Motor neuron (in vitro differentiated cells): ENCODE measurements around the gene DUSP3. TPM values are rescaled to one million over a fixed set of nuclear protein-coding genes. Genes with fewer than 3 reads are reported as not detected.

Experiments used
- ATAC-seq, 8 experiments: fragments of 200-7000 bp; cut with Tn5 transposase; replicated peaks in 6 of 8; 2 replicates each; pipeline ENCODE4 v1.8.0; 2021; ENCODE audit warnings: mild to moderate bottlenecking in 8 of 8, moderate library complexity in 8 of 8
- H3K27ac ChIP-seq, 2 donors: fragments of 250-450 bp; sonication (Bioruptor Pico); 2 replicates each; pipeline ENCODE4 v1.9.0; 2021; ENCODE audit warnings: antibody characterized with exemption in 2 of 2, mild to moderate bottlenecking in 2 of 2, moderate library complexity in 1 of 2
- H3K4me1 ChIP-seq, 2 donors: fragments of 250-450 bp; sonication (Bioruptor Pico); replicated peaks in 1 of 2; 2 replicates each; pipeline ENCODE4 v1.6.1; 2021; ENCODE audit warnings: antibody characterized with exemption in 2 of 2, mild to moderate bottlenecking in 2 of 2, moderate library complexity in 1 of 2
- H3K4me3 ChIP-seq, 5 donors: fragments of 250-450 bp; sonication (Bioruptor Pico); 2 replicates each; pipeline ENCODE4 v1.9.0; 2021; ENCODE audit warnings: antibody characterized with exemption in 5 of 5, mild to moderate bottlenecking in 5 of 5, moderate library complexity in 4 of 5
- WGBS, 10 experiments: fragments of 450-650 bp; shearing (Covaris generic); methylation state at CpG; one replicate each; pipeline ENCODE4 v1.0.0; 2022; 5-methylcytosine and 5-hydroxymethylcytosine counted together
- in situ Hi-C, 9 experiments: fragments of 400-800 bp; cut with MboI; loops; one replicate each; pipeline ENCODE4 v1.15.0; 2021; ENCODE audit warnings: low sequenced_read_pairs in 9 of 9, low pct_unique_long_range_greater_than_20kb in 2 of 9; ENCODE audit not compliant: unreplicated experiment in 9 of 9
- total RNA-seq, 8 experiments: library from RNA; unstranded; fragments of 300-600 nt; gene quantifications; 2 replicates each; pipeline versions ENCODE4 v1.2.3 to v1.2.4, GENCODE V29; 2022

Gene DUSP3
- total RNA-seq, 8 experiments from 2014 or later: 18.6 to 58.2 (median 25.3) TPM

DNA sequence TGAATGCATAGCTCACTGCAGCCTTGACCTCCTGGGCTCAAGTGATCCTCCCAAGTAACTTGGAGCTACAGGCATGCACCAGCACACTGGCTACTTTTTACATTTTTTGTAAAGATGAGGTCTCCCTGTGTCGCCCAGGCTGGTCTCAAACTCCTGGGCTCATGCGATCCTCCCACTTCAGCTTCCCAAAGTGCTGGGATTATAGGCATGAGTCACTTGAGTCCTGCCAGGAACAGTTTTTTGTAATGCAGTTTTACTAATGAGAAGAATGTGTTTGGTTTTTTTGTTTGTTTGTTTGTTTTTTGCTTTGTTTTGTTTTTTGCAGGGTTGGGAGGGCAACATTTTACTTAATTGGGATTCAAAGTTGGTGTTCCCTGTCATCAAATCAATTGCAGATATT lies 42.4 kb downstream of the DUSP3 start:
- peak in 2 of 8 experiments; percentile 41 to 78 for ATAC-seq
- Histone ChIP-seq H3K4me1 (peaks cover 2 to 4% of the 10 kb centered on the region in 2 donors), H3K27ac (no peak overlapping the region), H3K4me3 (no peak overlapping the region)
- 25 to 86% (median 62%) methylated on average over 1 to 2 of the region's 2 CpGs; no CpG with 5 or more reads in 4 of the 10 experiments for WGBS, 10 experiments
- in situ Hi-C loops: no loop called here

DNA sequence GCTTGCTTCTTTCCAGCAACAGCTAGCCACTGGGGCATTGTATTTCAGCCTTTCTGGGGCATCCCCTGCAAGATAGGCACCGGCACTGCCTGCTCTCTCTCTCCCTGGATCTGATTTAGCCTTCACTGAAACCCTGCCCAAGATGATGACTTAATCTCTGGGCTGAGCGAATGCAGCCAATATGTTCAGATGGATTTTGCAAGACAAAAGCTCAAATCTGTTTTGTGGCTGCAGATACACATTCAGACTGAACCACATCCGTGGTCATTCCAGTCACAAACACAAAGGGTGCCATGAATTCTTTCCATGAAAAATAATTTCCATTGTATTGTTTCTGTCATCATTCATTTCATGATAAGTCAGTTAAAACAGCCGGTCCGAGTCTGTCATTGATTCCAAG lies 44.4 kb downstream of the DUSP3 start:
- peak in 6 of 8 experiments; percentile 59 to 82 (median 74) for ATAC-seq
- no peak overlapping the region for H3K27ac ChIP-seq

DNA sequence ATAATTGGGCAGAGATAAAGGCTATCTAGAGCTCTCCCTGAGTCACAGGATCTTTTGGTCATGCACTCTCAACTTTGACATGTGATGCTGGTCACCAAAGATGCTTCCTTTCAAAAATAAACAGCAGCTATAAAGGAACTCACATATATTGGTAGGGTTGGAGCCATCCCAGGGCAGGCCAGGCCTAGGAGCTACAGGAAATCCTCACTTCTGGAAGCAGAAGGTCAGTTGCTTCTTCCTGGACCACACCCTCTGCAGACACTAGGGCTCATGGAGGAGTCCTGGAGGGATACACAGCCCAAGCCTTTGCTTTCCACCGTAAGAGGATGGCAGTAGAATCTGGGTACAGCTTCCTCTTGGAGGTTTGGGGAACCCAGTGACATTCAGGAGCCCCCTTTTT lies 44.8 kb downstream of the DUSP3 start:
- H3K27ac ChIP-seq: no peak overlapping the region
- in situ Hi-C loops: no loop called here
- peak in 5 of 8 experiments; percentile 11 to 40 (median 38) for ATAC-seq

More for the DNA sequence above, 44.4 kb downstream of the DUSP3 start:
- Histone ChIP-seq H3K4me1 (peaks cover 2 to 4% of the 10 kb centered on the region in 2 donors), H3K4me3 (no peak overlapping the region)
- 0 to 92% (median 51%) methylated on average over 2 to 5 of the region's 5 CpGs for WGBS, 10 experiments
- in situ Hi-C loops: no loop called here

DNA sequence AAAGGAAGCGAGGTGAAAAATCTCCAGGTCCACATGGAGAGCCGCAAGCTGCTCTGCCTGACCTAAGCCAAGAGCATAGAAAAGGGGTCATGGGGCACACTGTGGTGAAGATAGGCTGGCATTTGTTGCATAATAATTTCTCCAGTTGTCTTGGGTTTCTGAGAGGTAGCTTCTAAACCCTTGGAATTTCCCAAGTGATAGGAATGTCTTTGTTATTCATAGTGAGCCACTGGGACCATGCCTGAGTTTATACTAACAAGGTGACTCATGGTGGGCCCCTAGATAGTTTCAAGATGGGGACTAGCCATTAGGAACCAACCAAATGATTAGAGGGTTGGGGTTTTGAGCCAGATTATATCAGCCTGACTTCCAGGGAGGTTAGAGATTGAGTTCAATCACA lies 45.8 kb downstream of the DUSP3 start:
- Histone ChIP-seq H3K4me1 (peaks cover 2 to 4% of the 10 kb centered on the region in 2 donors), H3K4me3 (no peak overlapping the region), H3K27ac (no peak overlapping the region)
- WGBS, 10 experiments: 0 to 100% (median 85%) methylated on average over 1 to 2 of the region's 2 CpGs; no CpG with 5 or more reads in 4 of the 10 experiments
- peak in 1 of 8 experiments; percentile 30 for ATAC-seq
- in situ Hi-C loops: no loop called here

More for the DNA sequence above, 44.8 kb downstream of the DUSP3 start:
- no peak overlapping the region for H3K4me3 ChIP-seq
- H3K4me1 ChIP-seq: peaks cover 2 to 4% of the 10 kb centered on the region in 2 donors
- 0 to 80% methylated on average over 1 of the region's 1 CpG; no CpG with 5 or more reads in 8 of the 10 experiments for WGBS, 10 experiments

DNA sequence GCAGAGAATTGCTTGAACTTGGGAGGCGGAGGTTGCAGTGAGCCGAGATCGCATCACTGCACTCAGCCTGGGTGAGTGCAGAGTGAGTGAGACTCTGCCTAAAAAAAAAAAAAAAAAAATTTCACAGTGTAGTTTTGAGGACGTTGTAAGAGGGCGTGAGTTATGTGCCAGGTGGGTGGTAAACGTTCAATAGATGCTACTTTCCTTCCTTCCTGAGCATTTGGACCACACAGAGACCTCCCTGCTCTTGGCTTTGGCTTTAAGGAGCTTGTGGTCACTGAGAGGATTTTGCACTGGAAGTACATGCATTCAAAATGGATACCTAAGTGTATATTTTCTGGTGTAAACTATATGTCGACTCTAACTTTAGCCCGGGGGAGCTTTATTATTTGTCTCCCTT lies 50.7 kb downstream of the DUSP3 start:
- in situ Hi-C loops: no loop called here
- Histone ChIP-seq H3K4me3 (no peak overlapping the region), H3K27ac (no peak overlapping the region), H3K4me1 (peaks cover 8 to 12% of the 10 kb centered on the region in 2 donors)
- ATAC-seq: no peak
- 63 to 100% (median 83%) methylated on average over 2 to 8 of the region's 8 CpGs; no CpG with 5 or more reads in 1 of the 10 experiments for WGBS, 10 experiments

DNA sequence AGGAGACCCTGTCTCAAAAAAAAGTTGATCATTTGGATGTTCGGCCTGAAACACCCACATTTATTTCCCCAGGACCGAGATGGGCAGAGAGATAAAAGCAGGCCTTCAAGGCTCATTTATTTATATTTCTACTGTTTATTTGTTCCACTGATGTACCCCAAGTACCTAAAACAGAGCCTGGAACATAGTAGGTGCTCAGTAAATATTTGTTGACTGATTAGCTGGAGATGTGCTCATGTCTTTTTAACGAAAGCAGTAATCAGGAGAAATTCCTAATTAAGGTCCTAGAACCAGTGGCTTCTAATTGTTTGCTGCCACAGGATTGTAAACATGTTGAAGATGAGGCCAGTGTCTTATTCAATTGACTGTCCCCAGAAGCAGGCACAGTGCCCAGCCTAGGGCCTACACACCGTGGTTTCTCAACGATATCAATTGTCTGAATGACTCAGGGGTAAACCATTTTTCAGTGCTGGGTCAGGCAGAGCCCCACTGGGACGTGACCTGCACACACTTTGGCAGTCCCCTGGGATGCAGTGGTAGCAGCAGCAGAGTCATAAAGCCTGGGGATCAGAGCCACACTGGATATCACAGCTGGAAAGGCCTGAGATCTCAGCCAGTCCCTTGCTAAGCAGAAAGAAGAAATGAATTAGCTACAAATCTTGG lies 54.9 kb downstream of the DUSP3 start:
- peaks cover 15 to 25% of the 10 kb centered on the region in 2 donors for H3K4me1 ChIP-seq
- 26 to 100% (median 57%) methylated on average over 1 to 6 of the region's 6 CpGs; no CpG with 5 or more reads in 1 of the 10 experiments for WGBS, 10 experiments
- H3K4me3 ChIP-seq: no peak overlapping the region
- in situ Hi-C loops: no loop called here
- peak overlapping the region in 1 of 2 donors; percentile 33 for H3K27ac ChIP-seq
- ATAC-seq: peak in 5 of 8 experiments; percentile 48 to 78 (median 61)

DNA sequence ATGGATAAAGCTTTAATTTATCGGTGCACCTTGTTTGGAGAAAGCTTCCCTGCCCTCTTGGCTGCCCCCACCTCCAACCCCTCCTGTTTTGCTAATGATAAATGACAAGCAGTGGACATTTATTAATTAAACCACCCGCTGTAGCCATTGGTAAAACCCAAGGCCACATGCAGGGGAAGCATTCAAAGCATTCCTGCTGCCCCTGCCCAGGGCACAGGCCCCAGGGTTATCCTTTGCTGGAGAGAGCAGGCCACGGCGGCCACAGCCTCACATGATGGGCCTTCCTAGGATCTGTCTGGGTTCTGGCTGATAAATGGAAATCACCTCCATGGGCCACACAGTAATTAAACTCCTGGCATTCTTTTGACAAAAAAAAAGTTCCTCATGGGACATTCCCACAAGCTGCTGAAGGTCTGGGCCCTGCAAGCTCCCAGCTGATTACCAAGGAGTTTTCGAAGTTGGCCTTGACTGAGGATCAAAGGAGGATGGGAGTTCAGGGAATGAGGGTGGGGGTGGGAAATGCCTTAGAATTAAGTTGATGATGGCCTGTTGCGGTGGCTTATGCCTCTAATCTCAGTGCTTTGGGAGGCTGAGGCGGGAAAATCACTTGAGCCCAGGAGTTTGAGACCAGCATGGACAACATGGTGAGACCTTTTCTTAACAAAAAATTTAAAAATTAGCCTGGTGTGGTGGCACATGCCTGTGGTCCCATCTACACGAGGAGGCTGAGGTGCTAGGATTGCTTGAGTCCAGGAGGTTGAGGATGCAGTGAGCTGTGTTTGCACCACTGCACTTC lies 55.7 kb downstream of the DUSP3 start:
- no peak overlapping the region for H3K4me3 ChIP-seq
- in situ Hi-C loops: no loop called here
- H3K27ac ChIP-seq: no peak overlapping the region
- 58 to 90% (median 69%) methylated on average over 1 to 7 of the region's 8 CpGs; no CpG with 5 or more reads in 3 of the 10 experiments for WGBS, 10 experiments
- no peak for ATAC-seq
- peaks cover 15 to 25% of the 10 kb centered on the region in 2 donors for H3K4me1 ChIP-seq

DNA sequence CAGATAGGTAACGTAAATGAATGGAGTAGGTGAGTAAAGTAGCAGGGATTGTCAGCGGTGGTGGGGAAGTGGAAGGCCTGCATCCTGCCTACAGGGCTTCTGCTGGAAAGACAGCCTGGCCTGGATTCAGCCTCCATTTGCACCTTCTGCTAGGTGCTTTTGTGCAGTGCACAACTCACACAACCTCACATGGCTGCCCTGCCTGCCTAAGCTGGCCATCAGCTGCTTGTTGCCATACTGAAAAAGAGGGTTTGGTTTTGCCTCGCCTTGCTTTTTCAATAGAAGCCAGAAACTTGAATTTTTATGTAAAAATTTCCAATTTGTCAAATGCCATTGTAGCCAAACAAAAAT lies 56.5 kb downstream of the DUSP3 start:
- H3K27ac ChIP-seq: no peak overlapping the region
- 75 to 100% (median 94%) methylated on average over 1 to 2 of the region's 3 CpGs; no CpG with 5 or more reads in 4 of the 10 experiments for WGBS, 10 experiments

DNA sequence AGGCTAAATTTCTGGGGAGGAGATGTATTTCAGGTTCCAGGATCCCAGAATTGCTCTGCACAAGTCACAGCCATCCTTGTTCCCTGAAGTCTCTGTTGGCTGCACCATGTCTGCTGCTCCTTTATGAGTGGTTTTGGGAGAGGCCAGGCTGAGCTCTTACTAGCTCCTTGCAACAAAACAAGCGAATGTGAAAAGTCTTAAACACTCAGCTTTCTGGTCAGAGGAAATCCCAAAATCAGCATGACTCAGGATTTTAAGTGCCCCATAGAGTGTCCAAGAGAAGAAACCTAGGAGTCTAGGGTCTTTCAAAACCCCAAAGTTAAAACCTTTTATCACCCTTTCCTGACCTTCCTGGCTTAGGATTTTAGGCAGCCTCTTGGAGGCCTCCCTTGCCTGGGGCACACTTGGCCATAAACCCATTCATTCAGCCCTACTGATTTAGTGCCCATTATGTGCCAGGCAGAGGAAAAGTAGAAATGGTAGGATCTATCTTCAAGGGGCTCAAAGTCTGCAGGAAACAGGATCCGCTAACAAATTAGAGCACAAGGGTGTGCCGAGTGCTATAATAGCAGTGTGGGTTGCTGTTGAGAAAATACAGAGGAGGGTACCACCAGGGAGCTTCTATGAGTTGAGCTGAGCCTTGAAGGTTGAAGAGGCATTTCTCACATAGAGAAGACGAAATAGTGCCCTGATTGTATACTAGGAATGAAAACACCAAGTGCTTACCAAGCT lies 57.1 kb downstream of the DUSP3 start:
- in situ Hi-C loops: no loop called here
- no peak for ATAC-seq
- no peak overlapping the region for H3K4me3 ChIP-seq
- 30 to 100% (median 93%) methylated on average over 1 to 4 of the region's 4 CpGs; no CpG with 5 or more reads in 1 of the 10 experiments for WGBS, 10 experiments
- peaks cover 15 to 25% of the 10 kb centered on the region in 2 donors for H3K4me1 ChIP-seq
- H3K27ac ChIP-seq: no peak overlapping the region

More for the DNA sequence above, 56.5 kb downstream of the DUSP3 start:
- no peak overlapping the region for H3K4me3 ChIP-seq
- ATAC-seq: no peak
- in situ Hi-C loops: no loop called here
- peaks cover 15 to 25% of the 10 kb centered on the region in 2 donors for H3K4me1 ChIP-seq

DNA sequence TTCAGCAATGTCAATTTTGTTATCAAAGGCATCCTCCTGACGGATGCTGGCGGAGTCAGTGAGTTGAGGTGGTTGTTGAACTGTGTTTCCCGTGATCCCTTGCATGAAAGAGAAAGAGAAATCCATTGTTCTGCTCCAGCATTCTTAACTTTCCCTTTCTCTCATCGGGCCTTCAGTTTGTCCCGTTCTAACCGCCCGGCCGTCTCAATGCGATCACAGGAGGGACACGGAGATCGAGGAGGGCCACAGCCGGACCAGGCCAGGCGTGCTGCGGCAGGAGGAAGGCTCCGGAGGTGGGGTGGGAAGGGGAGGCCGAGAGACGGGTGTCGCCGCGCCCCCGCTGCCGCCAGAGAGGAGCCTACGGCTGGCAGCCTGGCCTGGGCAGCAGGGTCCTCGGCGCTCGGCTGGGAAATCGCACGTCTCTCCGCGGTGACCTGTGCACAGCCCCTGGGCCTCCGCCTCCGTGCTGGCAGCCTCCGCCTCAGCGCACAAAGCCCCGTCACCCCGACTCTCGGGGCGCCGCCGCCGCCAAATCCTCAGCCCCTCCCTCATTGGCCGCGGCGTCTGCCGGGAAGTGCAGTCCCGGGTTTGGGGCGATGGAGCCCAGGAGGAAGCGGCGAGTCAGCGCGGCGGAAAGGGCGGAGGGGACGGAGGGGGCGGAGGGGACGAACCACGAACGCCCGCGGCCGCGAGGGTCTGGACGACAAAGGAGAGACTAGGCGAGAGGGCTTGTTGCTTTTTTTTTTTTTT lies 58.3 kb downstream of the DUSP3 start:
- peak; percentile 82 to 97 (median 90) for ATAC-seq
- WGBS, 10 experiments: 8 to 59% (median 22%) methylated on average over 3 to 15 of the region's 64 CpGs; no CpG with 5 or more reads in 4 of the 10 experiments
- in situ Hi-C loops: no loop called here

DNA sequence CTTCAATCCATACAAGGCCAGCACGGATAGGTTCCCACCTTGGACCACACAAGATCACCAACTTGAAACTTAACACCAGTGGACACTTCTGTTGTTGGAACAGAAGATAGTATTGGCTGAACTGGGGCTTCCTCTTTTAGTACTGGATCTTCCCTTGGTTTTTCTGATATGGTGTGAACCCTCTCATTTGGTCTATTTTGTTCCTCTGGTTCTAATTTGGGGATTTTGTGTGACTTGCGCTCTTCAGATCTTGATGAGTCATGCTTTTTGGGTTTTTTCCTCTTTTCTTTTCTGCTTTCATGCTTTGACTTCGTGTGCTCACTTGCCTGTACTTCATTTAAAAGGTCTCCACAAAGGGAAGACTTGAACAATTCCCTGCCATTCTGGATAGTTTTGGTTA lies 59.2 kb downstream of the DUSP3 start:
- Histone ChIP-seq H3K4me3 (no peak overlapping the region), H3K27ac (no peak overlapping the region), H3K4me1 (peaks cover 15 to 23% of the 10 kb centered on the region in 2 donors)
- ATAC-seq: no peak
- in situ Hi-C loops: no loop called here
- WGBS, 10 experiments: 20 to 100% (median 84%) methylated on average over 1 to 3 of the region's 3 CpGs; no CpG with 5 or more reads in 1 of the 10 experiments

More for the DNA sequence above, 58.3 kb downstream of the DUSP3 start:
- Histone ChIP-seq H3K4me3 (peak overlapping the region; percentile 31 to 41 (median 34)), H3K4me1 (peaks cover 15 to 25% of the 10 kb centered on the region in 2 donors), H3K27ac (peak overlapping the region; percentile 22 to 81)

DNA sequence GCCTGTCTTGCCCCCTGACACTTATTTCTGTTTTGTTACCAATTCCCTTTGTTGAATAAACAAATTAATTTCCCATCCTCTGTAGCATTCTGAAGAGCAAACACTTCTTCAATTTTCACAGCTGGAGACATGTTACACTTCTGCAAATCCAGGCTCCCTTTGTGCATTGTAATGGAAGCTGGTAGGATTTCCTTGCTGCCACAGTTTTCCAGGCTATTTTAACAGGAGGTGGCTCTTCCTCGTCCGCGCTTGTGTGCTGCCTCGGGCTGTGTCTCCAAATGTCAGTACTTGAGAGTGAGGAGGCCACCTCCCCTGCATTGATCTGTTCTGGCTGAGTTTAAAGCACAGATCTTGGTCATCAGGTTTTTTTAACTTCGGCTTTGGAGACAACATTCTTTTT lies 60.2 kb downstream of the DUSP3 start:
- 55 to 100% (median 71%) methylated on average over 1 to 5 of the region's 5 CpGs; no CpG with 5 or more reads in 4 of the 10 experiments for WGBS, 10 experiments
- in situ Hi-C loops: no loop called here
- Histone ChIP-seq H3K4me1 (peaks cover 7 to 13% of the 10 kb centered on the region in 2 donors), H3K4me3 (no peak overlapping the region), H3K27ac (no peak overlapping the region)
- no peak for ATAC-seq
